ENCODE results near the gene RAB31.
A peak's percentile ranks its signal among the peaks of the same experiment; 100 is the strongest.
"Not testable (repeated sequence)": the region's sequence is repeated elsewhere in the genome, so short reads cannot be mapped to it uniquely, and the experiment has no call there.

RAB31 gene

GRCh38 chr18:9764011-9764481, 55.9 kb downstream of the RAB31 start:
- no peak for DNase-seq

DNA sequence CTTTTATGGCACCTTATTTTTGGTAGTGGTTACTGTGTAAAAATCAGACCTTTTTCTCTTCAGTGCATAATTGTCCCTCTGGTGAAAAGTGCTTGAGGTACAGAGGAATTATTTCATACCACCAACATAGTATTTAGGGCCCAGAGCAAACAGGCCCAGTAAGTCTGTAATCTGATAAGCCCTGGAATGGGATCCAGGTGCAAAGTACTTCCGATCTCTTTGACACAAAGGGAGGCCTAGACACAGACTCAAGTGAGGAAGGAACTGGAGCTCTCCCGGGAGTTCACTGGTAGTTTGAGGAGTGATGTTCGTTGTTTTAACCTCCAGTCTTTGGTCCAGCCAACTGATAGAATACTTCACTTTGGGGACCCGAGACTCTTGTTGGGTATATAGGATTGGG, 57.4 kb downstream of the RAB31 start:
- DNase-seq: no peak

DNA sequence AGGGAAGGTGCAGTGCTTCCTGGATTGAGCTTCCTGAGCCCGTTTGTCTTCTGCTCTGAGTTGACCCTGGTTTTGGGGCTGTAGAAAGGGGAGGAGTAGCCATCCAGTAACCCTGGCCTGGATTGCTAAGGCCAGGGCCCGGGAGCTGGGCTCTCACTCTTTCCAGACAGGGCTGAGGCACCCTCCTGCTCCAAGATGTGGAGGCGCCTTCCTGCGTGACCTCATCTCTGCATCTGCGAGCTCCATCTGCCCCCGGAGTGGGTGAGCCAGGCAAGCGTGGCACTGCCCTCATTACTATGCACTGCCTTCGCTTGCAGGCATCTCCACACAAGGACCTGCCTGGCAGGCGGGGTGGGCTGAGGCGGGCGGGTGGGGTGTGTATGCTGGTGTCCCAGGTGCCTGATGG, 58.0 kb downstream of the RAB31 start:
- DNase-seq: no peak

DNA sequence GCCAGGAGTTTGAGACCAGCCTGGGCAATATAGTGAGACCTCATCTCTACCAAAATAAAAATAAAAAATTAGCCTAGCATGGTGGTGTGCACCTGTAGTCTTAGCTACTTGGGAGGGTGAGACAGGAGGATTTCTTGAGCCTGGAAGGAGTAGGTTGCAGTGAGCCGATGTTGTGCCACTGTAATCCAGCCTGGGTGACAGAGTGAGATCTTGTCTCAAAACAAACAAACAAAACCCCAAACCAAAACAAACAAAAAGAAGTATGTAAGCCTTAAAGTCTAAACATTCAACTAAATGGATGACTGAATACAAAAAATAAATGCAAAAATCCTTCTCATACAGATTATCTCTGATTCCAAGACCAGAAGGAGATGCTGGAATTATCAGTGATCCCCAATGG, 58.6 kb downstream of the RAB31 start:
- no peak for DNase-seq

- not testable (repeated sequence) for DNase-seq
Observed at GRCh38 chr18:9768071-9768691, 60.1 kb downstream of the RAB31 start.

GRCh38 chr18:9770111-9770510, 62.0 kb downstream of the RAB31 start:
- DNase-seq: not testable (repeated sequence)

GRCh38 chr18:9771261-9771976, 63.3 kb downstream of the RAB31 start:
- peak; percentile 21 to 53 for DNase-seq

DNA sequence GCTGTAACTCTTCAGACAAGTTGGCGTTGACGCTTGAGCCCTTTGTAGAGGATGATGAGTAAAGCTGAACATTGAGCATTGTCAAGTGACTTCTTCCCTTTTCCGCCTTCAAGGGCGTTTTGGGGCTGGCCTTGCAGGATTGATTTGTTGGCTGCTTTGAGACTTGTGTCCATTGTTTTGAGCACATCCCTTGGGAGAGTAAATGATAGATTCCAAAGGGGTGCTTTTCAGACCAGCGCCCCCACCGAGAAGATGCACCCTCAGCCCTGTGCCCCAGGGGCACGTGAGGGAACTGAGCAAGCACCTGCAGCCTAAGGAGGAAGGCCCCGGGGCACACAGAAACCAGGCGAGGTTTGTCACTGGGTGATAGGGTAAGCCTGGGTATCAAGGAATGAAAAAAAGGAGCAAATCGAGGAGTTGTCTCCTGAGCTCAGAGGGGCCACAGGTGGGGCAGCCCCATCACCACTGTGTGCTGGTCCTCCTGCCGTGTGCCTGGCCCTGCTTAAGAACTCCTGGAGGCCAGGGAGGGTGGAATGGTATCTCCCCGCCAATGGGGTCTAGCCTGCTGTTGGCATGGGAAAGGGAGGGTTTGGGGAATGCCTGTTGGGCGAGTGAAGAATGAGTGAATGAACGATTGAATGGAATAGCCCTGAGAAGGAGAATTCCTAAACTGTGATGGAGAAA, 64.0 kb downstream of the RAB31 start:
- DNase-seq: no peak

DNA sequence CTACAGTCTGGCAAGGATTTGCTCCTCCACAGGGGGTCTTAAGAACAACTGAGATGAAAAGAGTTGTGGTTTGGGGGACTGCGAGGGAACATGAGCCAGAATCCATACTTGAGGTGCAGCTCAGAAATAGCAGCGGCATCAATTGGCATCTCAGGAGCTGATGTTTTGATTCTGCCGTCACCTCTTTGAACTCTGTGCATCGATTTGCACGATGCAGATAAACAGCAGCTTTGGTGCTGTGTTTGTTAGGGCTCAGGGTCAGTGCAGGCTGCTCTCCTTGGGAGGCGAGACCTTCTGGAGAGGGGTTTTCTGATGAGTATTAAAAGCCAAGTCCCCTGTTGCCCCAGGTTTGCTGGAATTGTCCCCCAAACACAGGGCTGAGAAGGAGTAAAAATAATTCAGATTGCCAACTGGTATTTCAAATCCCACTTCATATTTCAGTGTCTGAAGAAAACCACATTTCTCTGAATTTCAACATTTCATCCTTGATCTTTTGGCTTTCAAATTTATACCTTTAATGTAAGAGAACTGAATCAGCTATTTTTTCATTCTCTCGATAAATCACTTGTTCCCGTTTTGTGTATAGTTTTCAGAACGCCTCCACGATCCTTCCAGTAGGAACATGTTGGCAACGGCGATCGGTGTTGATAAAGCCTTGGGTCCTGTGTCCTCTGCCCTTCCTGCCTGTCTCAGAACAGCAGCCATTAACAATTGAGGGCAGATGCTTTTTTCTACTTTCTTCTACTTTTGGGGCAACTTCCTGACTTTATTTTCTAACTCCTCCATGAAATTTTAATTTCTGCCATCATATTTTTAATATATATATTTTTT, 65.0 kb downstream of the RAB31 start:
- DNase-seq: no peak

DNA sequence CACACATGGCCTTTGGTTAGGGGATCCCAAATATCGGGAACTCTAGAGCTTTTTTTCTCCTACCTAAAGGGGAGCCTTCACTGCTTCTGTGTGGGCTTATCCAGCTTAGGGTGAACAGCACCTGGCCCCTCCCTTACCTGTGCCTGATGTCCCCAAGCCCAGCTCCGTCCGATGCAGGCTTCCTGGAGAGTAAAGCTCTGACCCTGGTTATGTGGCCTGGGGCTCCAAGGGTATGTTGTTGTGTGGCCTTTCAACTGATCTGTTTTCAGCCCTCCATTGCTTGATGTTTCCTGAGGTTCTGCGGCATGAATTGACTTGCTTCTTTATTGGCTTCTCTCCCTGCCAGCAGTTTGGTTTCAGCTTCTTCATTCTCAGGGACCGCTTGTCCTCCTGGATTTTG, 66.0 kb downstream of the RAB31 start:
- DNase-seq: no peak

DNA sequence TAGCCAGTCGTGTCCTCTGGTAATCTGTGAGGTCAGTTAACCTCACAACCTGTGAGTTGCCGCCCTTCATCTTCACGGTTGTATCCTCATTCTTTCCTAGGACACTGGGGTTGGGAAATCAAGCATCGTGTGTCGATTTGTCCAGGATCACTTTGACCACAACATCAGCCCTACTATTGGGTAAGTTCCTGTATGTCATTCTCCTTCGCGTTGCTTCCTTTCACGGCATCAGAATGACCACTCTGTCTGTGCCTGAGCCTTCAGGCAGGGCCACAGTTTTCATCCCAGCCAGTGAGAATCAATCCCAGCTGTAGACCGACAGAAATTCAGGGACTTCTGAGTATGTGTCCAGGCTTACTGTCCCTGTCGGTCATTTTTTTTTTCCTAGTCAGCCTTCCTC, 67.1 kb downstream of the RAB31 start:
- DNase-seq: no peak

DNA sequence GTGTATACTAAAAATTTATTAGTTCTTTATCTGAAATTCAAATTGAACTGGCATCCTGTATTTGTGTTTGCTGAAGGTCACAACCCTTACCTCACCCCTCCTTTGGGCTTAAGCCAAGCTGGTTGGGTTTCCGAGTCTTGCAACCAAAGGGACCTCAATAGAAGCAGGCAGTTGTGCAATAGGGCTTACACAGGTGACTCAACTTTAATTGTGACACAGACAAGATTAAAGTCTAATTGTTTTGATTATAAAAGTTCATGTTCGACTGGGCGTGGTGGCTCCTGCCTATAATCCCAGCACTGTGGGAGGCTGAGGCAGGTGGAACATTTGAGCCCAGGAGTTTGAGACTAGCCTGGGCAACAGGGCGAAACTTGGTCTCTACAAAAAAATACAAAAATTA, 71.5 kb downstream of the RAB31 start:
- no peak for DNase-seq

DNA sequence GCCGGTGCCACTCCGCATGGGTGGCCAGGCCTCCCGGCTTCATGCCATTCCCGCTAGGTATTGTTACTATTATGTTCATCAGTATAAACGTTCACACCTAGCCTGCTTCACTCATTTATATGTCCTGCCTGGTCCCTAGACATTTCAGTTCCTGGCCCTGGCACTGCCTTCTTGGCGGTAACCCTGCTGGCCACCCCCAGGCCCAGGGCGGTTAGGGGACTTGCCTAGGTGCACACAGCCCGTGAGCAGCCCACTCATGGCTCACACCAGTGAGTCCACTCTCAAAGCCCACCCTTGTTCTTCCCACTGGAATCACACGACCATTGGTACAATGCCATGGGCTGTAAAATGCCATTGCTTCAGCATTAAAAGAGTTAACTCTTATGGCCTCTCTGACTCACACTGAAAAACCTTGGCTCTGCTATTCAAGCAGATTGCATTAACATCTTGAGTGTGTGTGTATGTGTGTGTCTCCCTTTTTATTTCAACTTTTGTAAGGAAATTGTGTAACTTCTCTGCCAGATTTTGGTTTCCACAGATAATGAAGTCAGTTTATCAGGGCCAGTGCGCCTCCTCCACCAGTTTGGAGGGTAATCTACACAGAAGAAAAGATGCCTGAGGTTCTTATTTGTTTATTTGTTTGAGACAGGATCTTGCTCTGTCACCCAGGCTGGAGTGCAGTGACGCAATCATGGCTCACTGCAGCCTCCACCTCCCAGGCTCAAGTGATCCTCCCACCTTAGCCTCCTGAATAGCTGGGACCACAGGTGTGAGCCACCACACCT, 74.2 kb downstream of the RAB31 start:
- DNase-seq: no peak

GRCh38 chr18:9786631-9787030, 78.5 kb downstream of the RAB31 start:
- DNase-seq: no peak

GRCh38 chr18:9787036-9787435, 78.9 kb downstream of the RAB31 start:
- no peak for DNase-seq

DNA sequence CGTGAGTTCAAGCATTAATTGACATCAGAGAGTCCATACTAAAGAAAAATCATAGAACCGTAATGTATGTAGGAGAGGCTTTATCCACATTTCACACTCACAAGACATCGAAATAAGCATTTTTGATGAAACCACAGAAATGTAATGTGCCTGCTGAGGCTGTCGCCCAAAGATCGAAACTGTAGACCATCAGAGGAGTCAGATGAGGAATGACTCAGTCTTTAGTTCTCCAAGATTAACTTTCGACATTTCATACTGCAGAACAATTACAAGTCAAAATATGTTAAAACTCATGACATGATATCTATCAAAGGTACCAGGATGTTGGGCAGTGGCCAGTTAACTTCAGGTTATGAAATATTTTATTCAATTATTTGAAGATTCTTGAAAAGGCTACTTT, 79.6 kb downstream of the RAB31 start:
- DNase-seq: no peak

GRCh38 chr18:9788140-9788539, 80.0 kb downstream of the RAB31 start:
- DNase-seq: no peak

GRCh38 chr18:9788860-9789259, 80.8 kb downstream of the RAB31 start:
- no peak for DNase-seq

- no peak for DNase-seq
Observed at GRCh38 chr18:9790261-9790660, 82.2 kb downstream of the RAB31 start.

- DNase-seq: no peak
Observed at GRCh38 chr18:9791991-9792390, 83.9 kb downstream of the RAB31 start.

DNA sequence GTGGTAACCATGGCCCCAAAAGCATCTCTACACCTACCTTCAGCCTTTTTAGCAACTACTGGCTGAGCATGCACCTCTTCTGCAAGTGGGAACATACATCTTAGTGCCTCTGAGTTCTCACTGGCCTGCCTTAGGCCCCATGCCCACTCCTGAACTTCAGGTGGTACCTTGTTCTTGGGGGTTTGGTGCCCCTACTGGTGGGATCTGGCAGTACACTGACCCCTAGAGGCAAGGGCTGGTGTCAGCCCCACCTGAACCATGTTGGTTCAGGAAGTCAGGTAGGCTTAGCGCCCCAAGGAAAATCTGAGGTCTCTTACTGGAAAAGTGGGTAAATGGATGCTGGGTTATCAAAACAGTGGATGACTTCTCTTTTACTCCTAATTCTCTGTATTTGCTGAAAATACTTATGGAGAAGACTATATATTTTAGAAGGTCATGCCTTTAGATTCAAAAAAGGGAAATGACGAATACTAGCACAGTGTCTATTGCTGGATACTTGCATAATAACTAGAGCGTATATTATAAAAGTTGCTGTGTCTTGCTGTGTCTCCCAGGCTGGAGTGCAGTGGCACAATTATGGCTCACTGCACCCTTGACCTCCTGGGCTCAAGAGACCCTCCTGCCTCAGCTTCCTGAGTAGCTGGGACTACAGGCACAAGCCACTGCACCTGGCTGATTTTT, 84.6 kb downstream of the RAB31 start:
- peak in 1 of 2 experiments; percentile 3 for DNase-seq

DNA sequence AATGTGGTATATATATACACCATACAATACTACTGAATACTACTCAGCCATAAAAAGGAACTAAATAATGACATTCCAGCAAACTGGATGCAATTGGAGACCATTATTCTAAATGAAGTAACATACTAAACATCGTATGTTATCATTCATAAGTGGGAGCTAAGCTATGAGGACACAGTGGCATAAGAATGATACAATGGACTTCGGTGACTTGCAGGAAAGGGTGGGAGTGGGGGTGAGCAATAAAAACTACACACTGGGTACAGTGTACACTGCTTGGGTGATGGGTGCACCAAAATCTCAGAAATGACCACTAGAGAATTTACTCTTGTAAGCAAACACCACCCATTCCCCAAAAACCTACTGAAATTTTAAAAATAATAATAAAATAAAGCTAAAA, 87.9 kb downstream of the RAB31 start:
- DNase-seq: no peak

All from stimulated activated CD4-positive, alpha-beta T cell treated with anti-CD3 and anti-CD28 coated beads, Interleukin-4, amount 100 ng/mL, for 4 hours (primary cell).